Activated T-cell treated with anti-CD3 and anti-CD28 coated beads for 4 hours (primary cell): Measurements from ENCODE around the gene SELENOO.

ENCODE experiments used
- DNase-seq: peaks from one replicate; pipeline ENCODE4 v3.0.0-alpha.2; 2020

SELENOO gene

DNA sequence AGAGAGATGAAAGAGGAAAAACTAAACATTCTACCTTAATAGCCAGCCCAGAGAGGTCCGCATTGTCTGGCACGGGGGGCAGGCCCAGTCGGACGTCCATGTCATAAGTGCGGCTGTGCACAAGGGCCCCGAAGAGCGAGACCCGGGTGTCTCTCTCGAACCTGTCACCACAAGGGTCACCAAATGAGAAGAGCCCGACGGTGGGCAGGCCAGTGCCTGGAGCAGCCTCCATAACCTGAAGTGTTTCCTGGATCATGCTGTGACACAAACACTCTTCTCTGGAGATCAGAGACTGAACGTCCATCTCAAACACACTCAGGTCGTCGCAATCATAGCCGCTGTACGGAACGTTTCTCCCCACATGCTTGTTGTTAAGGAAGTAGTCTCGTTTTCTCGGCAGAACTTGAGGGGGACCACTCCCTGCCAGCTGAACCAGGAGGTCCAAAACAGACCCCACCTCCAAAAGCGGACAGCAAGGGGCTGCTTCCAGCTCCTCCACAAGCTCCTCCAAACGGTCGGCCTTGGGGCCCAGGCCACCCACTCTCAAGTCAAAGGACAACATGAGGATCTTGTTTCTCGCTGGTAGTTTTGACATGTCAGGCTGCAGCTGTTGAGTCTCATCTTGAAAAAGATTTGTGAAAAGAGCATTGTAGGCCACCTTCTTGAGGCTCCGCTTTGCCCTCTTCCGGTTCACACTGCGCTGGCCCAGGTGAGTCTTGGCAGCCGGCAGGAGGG, 43.0 kb downstream of the SELENOO start:
- DNase-seq = no peak

DNA sequence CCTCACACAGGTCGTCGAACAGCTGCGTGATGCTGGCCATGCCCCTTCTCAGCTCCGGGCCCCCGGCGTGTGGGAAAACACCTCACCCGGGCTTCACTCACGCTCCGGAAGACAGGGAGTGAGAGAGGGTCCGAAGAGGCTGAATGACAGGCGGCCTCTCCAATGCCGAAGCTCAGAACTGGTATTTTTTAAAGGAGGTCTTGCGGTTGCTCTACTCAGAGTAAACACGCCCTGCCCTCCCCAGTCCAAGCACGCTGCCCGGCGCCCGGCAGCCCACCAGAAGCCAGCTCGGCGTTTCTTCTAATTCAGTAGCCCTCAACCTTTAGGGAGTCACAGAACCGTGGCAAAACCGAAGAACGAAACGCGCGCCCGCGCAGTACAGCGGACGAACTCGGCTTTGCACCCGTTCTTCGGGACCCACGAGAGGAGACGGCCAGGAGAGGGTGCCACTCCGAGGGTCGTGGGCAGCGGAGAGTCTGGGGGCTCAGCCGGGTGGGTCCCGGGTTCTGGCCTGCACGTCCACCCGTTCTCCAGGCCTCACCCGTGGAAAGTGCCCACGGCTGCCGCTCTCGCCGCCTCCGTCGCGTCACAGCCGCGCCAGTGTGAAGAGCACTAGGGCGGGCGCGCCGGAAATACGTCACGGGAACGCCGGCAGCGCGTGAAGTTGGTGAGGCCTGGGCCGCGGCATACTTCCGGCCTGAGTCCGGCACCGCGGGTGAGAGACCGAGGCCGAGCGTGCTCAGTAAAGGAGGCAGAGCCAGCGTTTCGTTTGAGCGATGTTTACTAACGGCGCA, 43.8 kb downstream of the SELENOO start, which contains the start of gene TUBGCP6:
Gene TUBGCP6 (minus strand): TSS at position 604 of the 794 bp plus-strand sequence. CDS start 564 bp downstream, at position 40.
- peak; percentile 86 for DNase-seq

DNA sequence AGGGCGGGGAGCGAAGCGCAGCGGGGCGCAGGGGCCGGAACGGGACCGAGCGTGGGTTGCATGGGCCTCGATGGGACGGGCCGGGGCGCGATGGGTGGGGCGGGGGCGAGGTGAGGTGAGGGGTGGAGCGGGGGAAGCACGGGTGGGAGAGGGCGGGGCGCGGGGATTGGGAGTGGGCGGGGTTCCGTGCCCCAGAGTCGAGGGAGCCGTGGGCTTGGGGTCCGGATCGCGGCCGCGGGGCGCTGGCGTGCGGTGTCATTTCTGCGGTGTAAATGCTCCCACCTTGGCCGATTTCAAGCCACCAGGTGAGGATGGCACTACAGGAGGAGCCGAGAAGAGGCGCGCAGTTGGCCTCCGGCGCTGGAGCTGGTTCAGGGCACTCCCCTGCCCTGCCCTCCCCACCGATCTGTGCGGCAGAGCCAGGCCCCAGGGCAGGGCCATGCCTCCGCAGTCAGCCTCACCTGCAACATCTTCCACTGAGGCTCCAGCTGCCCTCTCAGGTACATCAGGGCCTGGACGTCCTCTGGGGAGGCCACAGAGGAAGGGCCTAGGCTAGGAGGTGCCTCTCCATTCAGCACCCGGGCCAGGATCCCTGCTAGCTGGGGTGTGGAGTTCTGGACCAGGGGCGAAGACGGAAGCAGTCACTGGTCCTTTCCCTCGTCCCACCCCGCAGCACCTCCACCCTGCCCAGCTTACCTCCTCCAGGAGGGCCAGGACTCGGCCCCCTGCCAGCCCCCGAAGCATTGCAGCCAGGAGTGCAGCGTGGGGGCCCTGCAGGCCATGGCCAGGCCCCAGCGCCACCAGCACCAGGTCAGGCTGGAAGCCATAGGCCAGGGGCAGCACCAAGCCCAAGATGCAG, 44.6 kb downstream of the SELENOO start:
- DNase-seq = peak; percentile 73

DNA sequence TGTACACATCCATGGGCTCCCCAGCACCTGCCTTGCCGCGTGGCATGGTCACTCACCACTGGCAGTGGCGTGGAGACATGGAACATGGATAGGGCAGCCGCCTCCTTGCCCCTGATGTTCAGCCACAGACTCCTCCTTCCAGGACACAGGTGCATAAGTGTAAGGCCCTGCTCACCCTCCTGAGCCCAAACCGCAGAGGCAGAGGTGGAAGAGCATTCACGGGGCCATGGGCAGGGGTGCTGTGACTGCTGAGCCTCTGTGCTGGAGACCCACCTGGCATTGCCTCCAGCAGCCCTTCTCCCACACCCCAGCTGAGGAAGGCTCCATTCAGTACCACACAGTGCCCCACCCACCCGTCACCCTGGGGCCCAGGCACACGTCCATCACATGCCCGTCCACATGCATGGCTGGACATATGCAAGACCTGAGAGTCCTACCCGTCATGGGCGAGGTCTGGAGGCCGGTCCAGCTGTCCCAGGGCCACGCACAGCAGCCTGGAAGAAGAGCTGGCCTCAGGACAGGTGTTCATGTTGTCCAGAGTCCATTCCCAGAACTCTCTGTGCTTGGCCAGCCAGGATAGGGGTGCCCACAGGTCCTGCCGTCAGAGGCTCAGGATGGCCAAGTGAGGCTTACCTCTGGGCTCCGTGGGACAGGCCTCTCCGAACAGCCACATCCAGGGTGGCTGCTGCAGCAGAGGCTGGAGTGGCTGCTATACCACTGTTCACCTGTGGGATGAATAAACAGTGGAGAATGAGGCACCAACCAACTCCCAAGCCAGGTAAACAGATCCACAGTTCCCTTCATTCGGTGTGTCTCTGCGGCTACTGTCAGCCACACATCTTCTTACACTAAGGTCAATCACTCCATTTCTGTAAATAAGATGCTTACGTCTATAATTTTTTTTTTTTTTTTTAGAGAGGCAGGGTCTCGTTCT, 45.7 kb downstream of the SELENOO start:
- no peak for DNase-seq

DNA sequence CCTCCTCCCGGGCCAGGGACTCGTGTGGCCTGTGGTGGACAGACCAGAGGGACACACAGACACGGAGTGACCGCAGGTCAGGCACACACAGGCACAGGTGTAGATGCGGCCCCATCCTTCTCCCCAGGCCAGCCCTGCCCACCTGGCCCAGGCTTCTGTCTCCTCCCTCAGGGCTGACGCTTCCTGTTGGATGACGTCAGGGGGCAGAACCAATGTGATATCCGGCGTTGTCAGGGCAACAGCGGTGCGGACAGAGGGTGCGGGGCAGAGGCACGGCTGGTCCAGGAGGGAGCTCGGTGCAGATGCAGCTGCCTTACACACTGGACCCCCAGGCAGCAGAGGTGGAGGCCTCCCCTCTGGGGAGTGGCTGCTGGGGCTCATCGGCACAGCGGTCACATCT, 46.9 kb downstream of the SELENOO start:
- no peak for DNase-seq

DNA sequence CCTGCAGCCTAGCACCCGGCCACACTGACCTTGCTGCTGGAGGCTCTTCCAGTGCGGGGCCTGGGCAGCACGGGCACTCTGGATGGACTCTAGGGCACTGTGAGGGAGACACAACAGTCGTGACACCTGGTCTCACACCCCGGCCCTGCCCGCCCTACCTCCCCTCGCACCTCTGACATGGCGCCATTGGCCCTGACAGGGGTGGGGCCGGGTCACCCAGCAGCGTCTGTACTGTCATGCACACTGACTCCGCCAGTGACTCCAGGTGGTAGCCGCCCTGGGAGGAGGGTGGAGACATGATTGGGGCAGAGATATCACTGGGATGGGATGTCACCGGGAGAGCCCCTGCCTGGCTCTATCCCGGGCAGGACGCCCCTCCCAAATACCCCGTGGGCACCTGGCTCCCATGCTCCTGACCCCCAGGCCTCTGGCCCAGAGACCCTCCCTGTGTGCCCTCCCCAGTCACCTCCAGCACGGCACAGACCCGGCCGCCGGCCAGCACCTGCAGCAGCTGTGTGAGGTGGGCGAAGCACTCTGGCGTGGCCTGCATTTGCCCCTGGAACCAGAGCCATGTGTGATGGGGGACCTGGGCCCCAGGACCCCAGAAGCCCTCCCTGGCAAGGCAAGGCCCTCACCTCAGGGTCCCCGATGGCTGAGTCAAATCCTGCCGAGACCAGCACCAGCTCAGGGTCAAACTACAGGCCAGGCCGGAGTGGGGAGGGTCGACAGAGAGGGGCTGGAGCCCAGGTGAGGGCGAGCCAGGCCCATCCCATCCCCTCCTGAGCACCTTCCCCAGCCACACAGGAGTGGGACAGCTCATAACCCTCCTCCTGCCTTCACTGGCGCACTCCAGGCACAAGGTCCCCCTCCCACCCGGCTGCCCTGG, 47.6 kb downstream of the SELENOO start:
- DNase-seq = no peak

DNA sequence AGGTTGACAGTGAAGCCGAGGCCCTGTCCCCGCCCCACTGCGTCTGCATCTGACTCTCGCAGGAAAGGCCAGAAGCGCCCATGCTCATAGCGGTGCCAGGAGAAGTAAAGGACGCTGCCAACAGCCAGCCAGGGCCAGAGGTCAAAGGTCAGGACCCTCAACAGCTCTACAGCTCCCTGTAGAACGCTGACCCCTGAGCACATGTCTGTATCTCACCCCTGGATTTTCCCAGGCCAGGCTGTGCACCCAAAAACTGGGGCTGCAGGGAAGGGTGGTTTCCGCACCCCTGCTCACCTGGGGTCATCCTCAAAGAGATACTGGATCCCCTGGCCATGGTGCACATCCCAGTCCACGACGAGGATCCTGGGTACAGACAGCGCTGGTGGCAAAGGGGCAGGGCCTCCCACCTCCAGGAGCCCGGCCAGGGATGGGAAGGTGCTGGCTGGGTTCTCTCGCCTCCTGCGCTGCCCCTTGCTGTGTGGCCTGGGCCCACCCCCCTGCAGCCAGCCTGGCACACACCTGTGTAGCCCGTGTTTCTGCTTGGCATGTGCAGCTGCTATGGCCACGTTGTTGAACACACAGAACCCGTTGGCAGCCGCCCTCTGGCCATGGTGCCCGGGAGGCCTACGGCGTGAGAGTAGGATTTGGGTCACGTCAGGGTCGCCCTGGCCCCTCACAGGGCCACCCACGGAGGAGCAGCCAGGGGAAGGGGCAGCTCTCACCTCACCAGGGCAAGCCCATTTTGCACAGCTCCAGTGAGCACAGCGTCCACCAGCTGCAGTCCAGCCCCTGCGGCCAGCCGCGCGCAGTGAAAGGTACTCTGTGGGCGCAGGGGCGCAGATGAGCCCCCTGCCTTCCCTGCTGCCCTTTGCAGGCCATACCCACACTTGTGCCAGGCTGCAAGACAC, 48.8 kb downstream of the SELENOO start:
- DNase-seq = no peak

DNA sequence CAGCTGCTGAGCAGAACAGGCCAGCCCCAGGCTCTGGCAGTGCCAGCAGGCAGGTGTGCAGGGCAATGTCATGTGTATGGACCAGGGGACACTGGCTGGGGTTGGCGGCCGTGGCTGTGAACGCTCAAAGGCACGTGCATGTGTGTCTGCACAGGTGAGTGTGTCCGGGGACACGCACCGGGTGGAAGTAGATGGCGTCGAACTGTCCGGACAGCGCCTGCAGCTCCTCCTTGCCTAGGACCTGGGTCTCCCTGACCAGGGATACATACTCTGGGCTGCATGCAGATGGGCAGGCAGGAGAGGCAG, 49.4 kb downstream of the SELENOO start:
- no peak for DNase-seq

DNA sequence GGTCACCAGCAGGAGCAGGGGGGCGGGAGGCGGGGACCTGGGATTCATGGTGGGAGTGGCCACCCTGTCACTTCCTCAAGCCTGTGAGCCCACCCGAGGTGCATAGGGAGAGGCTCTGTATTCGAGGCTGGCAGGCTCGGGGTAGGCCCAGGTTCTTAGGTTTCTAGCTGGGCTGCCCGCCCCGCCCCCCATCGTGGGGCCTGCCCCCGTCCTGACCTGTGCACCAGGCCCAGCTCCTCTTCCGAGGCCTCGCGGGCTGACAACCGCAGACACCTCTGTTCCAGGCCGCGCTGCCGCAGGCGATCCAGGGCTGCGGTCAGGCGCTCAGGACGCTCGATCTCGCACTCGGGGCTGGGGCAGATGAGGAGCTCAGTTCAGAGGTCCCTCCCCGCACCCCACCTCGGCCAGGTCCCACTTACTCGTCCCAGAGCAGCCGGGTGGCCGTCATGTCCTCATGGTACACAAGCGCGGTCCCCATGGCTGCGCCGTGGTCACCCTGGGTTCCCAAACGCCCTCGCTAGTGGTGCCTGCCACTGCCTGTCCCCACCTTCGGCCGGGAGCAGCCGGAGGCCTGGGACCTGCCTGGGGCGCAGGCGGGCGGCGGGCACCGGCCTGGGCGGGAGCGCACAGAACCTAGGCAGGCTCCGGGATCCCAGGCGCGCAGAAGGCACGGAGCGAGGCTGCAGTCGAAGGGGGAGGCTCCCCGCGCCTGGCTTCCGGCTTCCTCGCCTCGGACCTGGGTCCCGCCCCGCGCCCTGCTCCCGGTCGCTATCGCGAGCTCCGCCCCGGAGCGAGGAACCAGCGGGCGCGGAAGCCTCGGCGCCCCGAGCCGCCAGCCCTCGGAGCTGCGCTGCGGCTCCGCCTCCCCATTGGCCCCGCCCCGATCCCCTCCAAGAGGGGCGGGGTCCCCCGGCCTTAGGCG, 50.0 kb downstream of the SELENOO start, which contains the start of gene HDAC10:
Gene HDAC10 (minus strand): TSS at position 711 of the 922 bp plus-strand sequence. CDS start 233 bp downstream, at position 478.
- DNase-seq = peak; percentile 59

DNA sequence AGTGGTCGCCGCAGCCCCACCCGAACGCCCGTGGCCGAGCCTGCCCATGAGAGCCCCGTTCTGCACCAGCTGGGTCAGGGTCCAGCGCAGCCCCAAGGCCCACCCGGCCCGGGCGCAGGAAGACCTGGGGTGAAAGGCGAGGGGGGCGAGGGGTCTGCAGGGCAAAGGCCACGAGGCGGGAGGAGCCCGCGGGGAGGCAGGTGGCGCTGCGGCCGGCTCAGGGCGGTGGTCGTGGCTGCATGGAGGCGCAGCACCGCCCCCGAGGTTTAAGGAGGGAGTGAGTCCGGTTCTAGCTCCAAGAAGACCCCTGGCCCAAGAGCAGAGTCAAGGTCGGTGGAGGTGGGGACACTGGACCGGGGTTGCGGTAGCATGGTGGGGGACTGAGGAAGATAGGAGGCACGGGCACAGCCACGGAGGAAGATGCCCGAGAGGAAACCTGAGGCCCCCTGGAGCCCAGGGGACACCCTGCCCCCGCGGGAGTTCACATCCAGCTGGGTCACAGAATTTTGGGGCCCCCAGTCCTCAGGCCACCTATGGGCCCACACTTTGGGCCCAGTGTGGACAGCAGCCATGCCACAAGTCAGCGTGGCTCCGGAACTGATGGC, 50.8 kb downstream of the SELENOO start:
- DNase-seq = no peak

DNA sequence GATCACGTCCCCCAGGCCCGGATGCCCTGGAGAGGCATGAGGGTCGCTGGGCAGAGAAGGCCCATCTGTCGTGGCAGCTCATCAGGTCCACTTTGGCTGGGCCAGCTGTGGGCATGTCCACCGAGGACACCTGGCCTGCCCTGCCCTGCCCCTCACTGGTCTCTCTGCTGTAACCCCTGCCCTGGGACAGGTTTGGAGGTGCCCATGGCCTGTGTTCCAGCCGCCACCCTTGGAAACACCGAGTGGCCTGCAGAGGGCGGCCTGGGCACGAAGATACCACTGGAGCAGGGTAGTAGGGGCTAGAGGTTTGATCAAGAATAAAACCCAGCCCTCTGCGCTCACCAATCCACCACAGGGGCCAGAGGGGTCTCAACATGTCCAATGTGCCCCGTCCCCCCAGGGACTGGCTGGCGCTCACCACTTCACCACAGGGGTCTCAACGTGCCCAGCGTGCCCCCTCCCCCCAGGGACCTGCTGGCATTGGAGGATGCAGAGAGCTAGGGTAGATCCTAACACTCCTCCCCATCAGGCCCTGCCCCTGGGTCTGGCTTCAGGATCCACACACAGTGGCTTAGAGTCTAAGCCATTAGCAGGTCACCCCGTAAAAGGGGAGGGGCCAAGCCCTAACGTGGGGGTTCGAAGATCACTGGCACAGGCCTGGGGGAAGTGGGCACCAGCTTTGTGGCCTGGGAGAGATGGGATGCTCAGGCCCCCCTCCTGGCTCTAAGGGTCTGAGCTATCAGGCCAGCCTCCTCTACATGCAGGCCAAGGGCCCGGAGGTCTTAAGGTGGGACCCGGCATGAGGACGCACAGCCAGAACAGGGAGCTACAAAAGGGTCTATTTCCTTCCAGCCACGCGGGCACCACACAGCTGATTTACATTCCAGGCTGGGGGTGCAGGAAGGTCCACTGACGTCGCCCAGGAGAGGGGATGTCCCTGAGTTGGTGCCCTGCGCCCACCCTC, 51.6 kb downstream of the SELENOO start:
- DNase-seq = peak; percentile 65

DNA sequence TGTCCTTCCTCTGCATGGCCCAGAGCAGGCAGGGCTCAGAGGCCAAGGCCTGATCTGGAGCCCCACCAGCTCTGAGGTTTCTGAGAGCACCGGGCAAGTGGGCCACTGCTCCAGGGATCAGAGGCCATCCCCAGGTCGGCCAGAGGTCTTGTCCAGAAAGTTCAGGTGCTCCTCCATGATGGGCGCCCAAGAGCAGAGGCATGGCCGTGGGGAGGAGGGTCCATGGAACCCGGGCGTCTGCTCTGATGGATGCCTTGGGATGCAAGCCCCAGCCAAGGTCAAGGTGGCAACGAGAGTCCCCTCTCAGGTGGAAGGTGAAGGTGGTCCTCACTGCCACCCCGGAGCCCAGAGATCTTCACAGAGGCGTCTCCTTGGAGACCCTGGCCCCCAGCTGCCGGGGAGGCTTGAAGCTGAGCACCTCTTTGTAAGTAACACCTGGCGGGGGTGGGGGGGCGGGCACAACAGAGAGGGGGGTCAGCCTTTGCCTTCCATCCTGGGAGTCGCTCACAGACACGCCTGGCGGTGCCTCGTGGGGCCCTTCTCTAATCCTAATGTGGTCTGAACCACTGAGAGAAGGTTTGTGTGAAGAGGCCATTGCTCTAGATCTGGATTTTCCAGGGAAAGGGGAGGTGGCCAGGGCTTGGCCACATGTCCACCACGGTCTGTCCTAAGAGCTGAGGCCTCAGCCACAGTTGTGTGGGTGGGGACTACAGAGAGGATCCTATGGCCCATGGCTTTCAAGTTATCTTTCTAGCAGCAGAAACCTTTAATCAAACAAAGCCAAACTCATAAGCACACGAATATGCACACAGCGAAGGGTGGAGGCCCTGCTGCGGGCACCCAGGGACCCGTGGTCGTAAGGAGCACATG, 52.5 kb downstream of the SELENOO start:
- DNase-seq = no peak

DNA sequence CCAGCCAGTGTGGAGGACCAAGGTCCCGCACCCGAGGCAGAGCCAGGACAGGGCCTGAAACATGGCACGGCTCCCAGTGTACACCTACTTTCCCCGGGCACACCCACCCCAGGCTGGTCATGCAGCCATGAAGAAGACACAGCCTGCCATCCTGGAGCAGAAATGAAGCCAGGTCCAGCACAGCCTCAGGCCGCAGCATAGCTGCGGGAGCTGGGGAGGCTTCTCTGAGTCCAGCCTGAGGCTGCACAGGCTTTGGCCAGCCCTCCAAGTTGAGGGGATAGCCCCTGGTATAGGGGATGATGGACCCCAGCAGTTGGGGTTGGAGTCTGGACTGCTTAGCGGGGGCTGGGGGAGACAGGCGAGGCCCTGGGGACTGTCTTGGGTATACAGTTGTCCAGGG, 53.1 kb downstream of the SELENOO start:
- DNase-seq = no peak

DNA sequence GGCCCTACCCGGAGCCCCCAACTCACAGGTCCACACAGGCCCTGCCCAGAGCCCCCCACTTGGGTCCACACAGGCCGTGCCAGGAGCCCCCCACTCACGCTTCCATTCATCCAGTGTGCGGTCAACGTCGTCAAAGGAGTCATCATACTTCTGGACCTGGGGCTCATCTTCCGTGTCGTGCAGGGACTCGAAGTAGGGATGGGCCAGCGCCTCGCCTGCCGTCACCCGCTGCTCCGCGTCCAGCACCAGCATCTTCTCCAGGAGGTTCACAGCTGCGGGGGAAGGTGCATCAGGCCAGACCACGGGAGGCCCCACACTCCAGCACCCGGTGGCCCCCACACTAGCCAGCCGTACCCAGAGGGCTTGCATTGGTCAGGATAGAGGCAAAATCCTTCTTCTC, 54.3 kb downstream of the SELENOO start:
- no peak for DNase-seq

DNA sequence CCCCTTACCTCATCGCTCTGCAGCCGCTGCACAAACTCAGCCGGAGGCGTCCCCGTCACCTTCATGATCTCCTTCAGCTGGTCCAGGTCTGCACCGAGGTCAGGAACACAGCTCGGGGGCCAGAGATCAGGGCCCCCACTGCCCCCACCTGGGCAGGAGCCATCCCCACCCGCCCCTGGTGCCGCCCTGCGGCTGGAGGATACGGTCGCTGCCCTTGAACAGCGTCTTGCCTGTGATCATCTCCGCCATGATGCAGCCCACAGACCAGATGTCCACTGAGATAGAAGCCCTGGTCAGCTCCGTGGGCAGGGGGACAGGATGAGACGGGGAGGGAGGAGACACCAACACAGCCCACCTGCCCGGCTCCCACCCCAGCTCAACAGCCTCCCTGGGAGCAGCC, 54.8 kb downstream of the SELENOO start:
- DNase-seq = no peak

DNA sequence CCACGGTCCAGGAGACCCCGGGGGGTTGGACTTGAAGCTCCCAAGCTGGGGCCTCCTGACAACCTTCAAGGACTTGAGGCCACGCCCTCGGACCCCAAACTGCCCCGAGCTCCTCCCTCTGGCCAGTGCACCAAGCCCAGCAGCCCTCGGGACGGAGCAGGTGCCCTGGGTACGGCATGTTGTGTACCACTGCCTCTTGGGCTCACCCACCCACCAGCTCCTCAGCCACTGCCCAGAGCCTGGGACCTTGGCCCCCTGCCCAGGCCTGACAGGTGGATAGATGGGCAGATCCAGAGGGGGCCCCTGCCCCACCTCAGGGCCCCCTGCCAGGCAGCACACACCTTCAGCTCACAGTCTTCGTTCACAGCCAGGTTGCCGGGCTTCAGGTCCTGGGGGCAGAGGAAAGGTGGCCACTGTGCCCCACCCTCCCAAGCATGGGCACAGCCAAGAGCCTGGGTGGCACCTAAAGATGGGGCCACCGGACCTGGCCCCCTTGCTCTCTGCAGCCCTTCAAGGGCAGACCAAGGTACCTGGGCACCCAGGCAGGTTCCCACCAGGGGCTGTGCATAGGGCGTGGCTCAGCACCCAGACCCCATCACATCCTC, 55.5 kb downstream of the SELENOO start:
- DNase-seq = no peak
